Spleen (tissue), 7 donors: ENCODE results near the gene COL11A2.

Experiments used
- POLR2AphosphoS5 ChIP-seq, 3 donors: sonication (generic); formaldehyde crosslinking; IDR thresholded peaks; one replicate each; pipeline ENCODE4 v1.5.1; 2017; ENCODE audit warnings: antibody characterized with exemption in 3 of 3
- TF ChIP-seq, protein P1 (sequence below), 11 experiments: fragments of 200-600 bp in 7 of 11; fragments of 450-650 bp in 4 of 11; sonication (generic) in 4 of 11; IDR thresholded peaks in 8 of 11; conservative IDR thresholded peaks in 3 of 11; 1 replicate in 7 of 11; 2 replicates in 4 of 11; pipeline versions ENCODE4 v1.4.0 to v1.8.0; 2016 to 2021; ENCODE audit warnings: antibody characterized with exemption in 11 of 11, inconsistent platforms in 4 of 11, mild to moderate bottlenecking in 1 of 11
- donor health status: DM: no; HTN: no; CAD: no; lungs with moderate emphysema.
- donor health status: DM: no; HTN: no; CAD: no.
- donor health status: DM: no; HTN: no; CAD: no.

DNA sequence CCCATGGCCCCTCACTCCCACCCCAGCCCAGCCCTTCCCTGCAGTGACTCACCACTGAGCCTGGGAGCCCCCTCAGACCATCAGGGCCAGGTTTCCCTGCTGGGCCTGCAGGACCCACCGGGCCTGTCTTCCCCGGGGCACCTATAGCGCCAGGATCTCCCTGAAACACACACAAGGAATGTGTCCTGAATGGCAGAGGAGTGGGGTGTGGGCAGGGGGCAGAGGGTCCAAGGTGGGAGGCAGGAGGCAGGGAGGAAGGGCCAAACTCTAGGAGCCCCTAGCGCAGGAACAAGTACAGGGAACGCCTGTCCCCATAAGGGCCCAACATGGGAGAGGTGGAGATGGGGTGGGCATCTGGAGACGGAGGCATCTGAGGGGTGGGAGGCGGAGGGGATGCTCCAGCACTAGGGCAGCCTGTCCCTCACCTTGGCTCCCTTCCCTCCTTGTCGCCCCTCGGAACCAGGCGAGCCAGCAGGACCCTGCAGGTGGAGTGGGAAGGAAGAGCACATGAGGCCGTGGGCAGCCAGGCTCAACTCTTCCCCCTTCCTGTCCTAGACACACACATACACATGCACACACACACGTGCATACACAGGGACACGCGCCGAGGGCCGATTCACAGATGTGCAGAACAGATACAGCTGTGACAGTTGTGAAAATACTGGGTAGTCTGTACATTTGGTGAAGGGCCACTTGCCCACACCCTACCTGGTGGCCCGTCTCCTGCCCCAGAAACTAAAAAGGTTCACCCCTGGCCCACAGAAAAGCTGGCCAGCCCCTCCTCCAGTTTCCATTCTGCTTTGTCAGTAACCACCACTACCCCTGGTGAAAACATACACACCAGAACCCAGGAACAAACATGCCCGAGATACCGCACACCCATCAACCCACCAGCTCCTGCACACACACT, 24.6 kb downstream of the COL11A2 start:
- TF ChIP-seq, protein P1, sequence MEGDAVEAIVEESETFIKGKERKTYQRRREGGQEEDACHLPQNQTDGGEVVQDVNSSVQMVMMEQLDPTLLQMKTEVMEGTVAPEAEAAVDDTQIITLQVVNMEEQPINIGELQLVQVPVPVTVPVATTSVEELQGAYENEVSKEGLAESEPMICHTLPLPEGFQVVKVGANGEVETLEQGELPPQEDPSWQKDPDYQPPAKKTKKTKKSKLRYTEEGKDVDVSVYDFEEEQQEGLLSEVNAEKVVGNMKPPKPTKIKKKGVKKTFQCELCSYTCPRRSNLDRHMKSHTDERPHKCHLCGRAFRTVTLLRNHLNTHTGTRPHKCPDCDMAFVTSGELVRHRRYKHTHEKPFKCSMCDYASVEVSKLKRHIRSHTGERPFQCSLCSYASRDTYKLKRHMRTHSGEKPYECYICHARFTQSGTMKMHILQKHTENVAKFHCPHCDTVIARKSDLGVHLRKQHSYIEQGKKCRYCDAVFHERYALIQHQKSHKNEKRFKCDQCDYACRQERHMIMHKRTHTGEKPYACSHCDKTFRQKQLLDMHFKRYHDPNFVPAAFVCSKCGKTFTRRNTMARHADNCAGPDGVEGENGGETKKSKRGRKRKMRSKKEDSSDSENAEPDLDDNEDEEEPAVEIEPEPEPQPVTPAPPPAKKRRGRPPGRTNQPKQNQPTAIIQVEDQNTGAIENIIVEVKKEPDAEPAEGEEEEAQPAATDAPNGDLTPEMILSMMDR (IDR thresholded peaks at IDR 0.05 in 8 of 11, conservative IDR thresholded peaks at IDR 0.05 in 3 of 11): no peak
- no peak for TF ChIP-seq POLR2AphosphoS5 (IDR thresholded peaks at IDR 0.05)
